Astrocyte (in vitro differentiated cells and primary cell): ENCODE results near the gene PRXL2B. TPM values are rescaled to one million over a fixed set of nuclear protein-coding genes. Genes with fewer than 3 reads are reported as not detected.
A peak's percentile ranks its signal among the peaks of the same experiment; 100 is the strongest.

Experiments used
- DNase-seq: peaks from one replicate; pipeline ENCODE4 v3.0.0-alpha.2; 2010; ENCODE audit warnings: low read depth
- FAIRE-seq: peaks from 2 replicates; lab custom pipeline; 2011; peaks lifted over from hg19 to GRCh38; lab: Jason Lieb, UNC
- H2AFZ ChIP-seq: 2 replicates; pipeline ENCODE4 v1.6.0; 2012; ENCODE audit warnings: low read depth, low read length, inconsistent platforms
- H3K27ac ChIP-seq: 2 replicates; pipeline ENCODE4 v1.5.1; 2011; ENCODE audit warnings: low read depth, low read length, inconsistent platforms
- H3K27me3 ChIP-seq: 2 replicates; pipeline ENCODE4 v1.6.0; 2011; ENCODE audit warnings: low read length, inconsistent platforms; ENCODE audit not compliant: insufficient read depth
- H3K36me3 ChIP-seq: 2 replicates; pipeline ENCODE4 v1.5.1; 2011; ENCODE audit warnings: low read length, inconsistent platforms; ENCODE audit not compliant: insufficient read depth
- H3K4me1 ChIP-seq: 2 replicates; pipeline ENCODE4 v1.5.1; 2011; ENCODE audit warnings: low read length, inconsistent platforms; ENCODE audit not compliant: insufficient read depth
- H3K4me2 ChIP-seq: 2 replicates; pipeline ENCODE4 v1.6.0; 2012; ENCODE audit warnings: low read length, inconsistent platforms
- H3K4me3 ChIP-seq: 2 replicates; pipeline ENCODE4 v1.5.1; 2011; ENCODE audit warnings: low read depth, mild to moderate bottlenecking, low read length, inconsistent platforms; ENCODE audit not compliant: insufficient read depth
- H3K79me2 ChIP-seq: 2 replicates; pipeline ENCODE4 v1.6.0; 2012; ENCODE audit warnings: mild to moderate bottlenecking, low read length, inconsistent platforms; ENCODE audit not compliant: insufficient read depth
- H3K9ac ChIP-seq: 2 replicates; pipeline ENCODE4 v1.6.0; 2012; ENCODE audit warnings: mild to moderate bottlenecking, low read length, inconsistent platforms
- H3K9me3 ChIP-seq: 2 replicates; pipeline ENCODE4 v1.5.1; 2012; ENCODE audit warnings: low read depth, mild to moderate bottlenecking, low read length, inconsistent platforms; ENCODE audit not compliant: insufficient read depth
- H4K20me1 ChIP-seq: 2 replicates; pipeline ENCODE4 v1.6.0; 2012; ENCODE audit warnings: low read length, inconsistent platforms; ENCODE audit not compliant: insufficient read depth
- H3K27ac Mint-ChIP-seq: one replicate; pipeline ENCODE4 v1.8.0; 2021; ENCODE audit warnings: mild to moderate bottlenecking, mixed read lengths; ENCODE audit not compliant: unreplicated experiment
- H3K27me3 Mint-ChIP-seq: one replicate; pipeline ENCODE4 v1.8.0; 2021; ENCODE audit warnings: low read depth, mixed read lengths; ENCODE audit not compliant: unreplicated experiment
- H3K36me3 Mint-ChIP-seq: one replicate; pipeline ENCODE4 v1.8.0; 2021; ENCODE audit warnings: low read depth, mixed read lengths; ENCODE audit not compliant: unreplicated experiment
- H3K4me1 Mint-ChIP-seq: one replicate; pipeline ENCODE4 v1.8.0; 2021; ENCODE audit warnings: low read depth, mixed read lengths; ENCODE audit not compliant: unreplicated experiment
- H3K4me3 Mint-ChIP-seq: one replicate; pipeline ENCODE4 v1.8.0; 2021; ENCODE audit warnings: mild to moderate bottlenecking, moderate library complexity, mixed read lengths; ENCODE audit not compliant: unreplicated experiment
- H3K9me3 Mint-ChIP-seq: one replicate; pipeline ENCODE4 v1.8.0; 2021; ENCODE audit warnings: mild to moderate bottlenecking, mixed read lengths; ENCODE audit not compliant: unreplicated experiment
- CTCF ChIP-seq: IDR thresholded peaks from 2 replicates; pipeline ENCODE4 v1.5.1; 2011; ENCODE audit warnings: low read depth, mild to moderate bottlenecking, inconsistent platforms, low read length, moderate library complexity; ENCODE audit not compliant: insufficient read depth
- EZH2 ChIP-seq: IDR thresholded peaks from 2 replicates; pipeline ENCODE4 v1.6.1; 2012; ENCODE audit warnings: mild to moderate bottlenecking, low read length, inconsistent platforms; ENCODE audit not compliant: insufficient read depth
- total RNA-seq: library from RNA; stranded (reverse); gene quantifications from 2 replicates; pipeline ENCODE4 v1.2.1, GENCODE V29; 2021

Gene PRXL2B
- total RNA-seq, 1 donor from 2014 or later, result 19.2 TPM

GRCh38 chr1:2627746-2628145 is 41.2 kb downstream of the PRXL2B start:
- Histone ChIP-seq H3K79me2 (no peaks in the 10 kb centered on the region), H3K36me3 (no peaks in the 10 kb centered on the region), H3K4me3 (no peak overlapping the region), H2AFZ (no peak overlapping the region), H3K9ac (no peak overlapping the region), H3K4me2 (no peak overlapping the region), H3K27me3 (peaks cover 18% of the 10 kb centered on the region), H3K27ac (no peak overlapping the region), H3K9me3 (peaks cover 7% of the 10 kb centered on the region), H3K4me1 (no peaks in the 10 kb centered on the region), H4K20me1 (no peaks in the 10 kb centered on the region)
- FAIRE-seq, result no peak
- Mint-ChIP-seq H3K4me1 (no peaks in the 10 kb centered on the region), H3K4me3 (no peak overlapping the region), H3K9me3 (no peaks in the 10 kb centered on the region), H3K27ac (no peak overlapping the region), H3K27me3 (peaks cover 68% of the 10 kb centered on the region), H3K36me3 (no peaks in the 10 kb centered on the region)
- no peak for TF ChIP-seq EZH2
- no peak for TF ChIP-seq CTCF
- no peak for DNase-seq

- Histone ChIP-seq H3K4me3 (no peak overlapping the region), H3K4me1 (no peaks in the 10 kb centered on the region), H3K27me3 (peaks cover 18% of the 10 kb centered on the region), H3K27ac (no peak overlapping the region), H3K9me3 (peaks cover 7% of the 10 kb centered on the region), H3K9ac (no peak overlapping the region), H3K36me3 (no peaks in the 10 kb centered on the region), H3K4me2 (no peak overlapping the region), H4K20me1 (no peaks in the 10 kb centered on the region), H3K79me2 (no peaks in the 10 kb centered on the region), H2AFZ (no peak overlapping the region)
- no peak for FAIRE-seq
- Mint-ChIP-seq H3K9me3 (no peaks in the 10 kb centered on the region), H3K27me3 (peaks cover 69% of the 10 kb centered on the region), H3K27ac (no peak overlapping the region), H3K4me1 (no peaks in the 10 kb centered on the region), H3K4me3 (no peak overlapping the region), H3K36me3 (no peaks in the 10 kb centered on the region)
- TF ChIP-seq EZH2 (peak; percentile 79), CTCF (no peak)
- no peak for DNase-seq
These were observed 41.8 kb downstream of the PRXL2B start for GRCh38 chr1:2628191-2628932.

GRCh38 chr1:2628933-2629626 is 42.5 kb downstream of the PRXL2B start:
- Histone ChIP-seq H4K20me1 (no peaks in the 10 kb centered on the region), H3K9me3 (peaks cover 7% of the 10 kb centered on the region), H3K27me3 (peaks cover 18% of the 10 kb centered on the region), H3K4me3 (no peak overlapping the region), H3K4me1 (no peaks in the 10 kb centered on the region), H3K27ac (no peak overlapping the region), H2AFZ (no peak overlapping the region), H3K9ac (no peak overlapping the region), H3K79me2 (no peaks in the 10 kb centered on the region), H3K4me2 (no peak overlapping the region), H3K36me3 (no peaks in the 10 kb centered on the region)
- no peak for FAIRE-seq
- Mint-ChIP-seq H3K9me3 (no peaks in the 10 kb centered on the region), H3K36me3 (no peaks in the 10 kb centered on the region), H3K27ac (no peak overlapping the region), H3K4me3 (no peak overlapping the region), H3K27me3 (peaks cover 63% of the 10 kb centered on the region), H3K4me1 (no peaks in the 10 kb centered on the region)
- DNase-seq, result no peak
- no peak for TF ChIP-seq CTCF
- TF ChIP-seq EZH2, result peak; percentile 50
